Fibroblast of lung (primary cell): ENCODE data around the gene HCN2.

Experiments used
- CTCF ChIP-seq, 2 donors: IDR thresholded peaks in 1 of 2; conservative IDR thresholded peaks in 1 of 2; 1 replicate in 1 of 2; 2 replicates in 1 of 2; pipeline ENCODE4 v1.5.1; 2011 to 2012; ENCODE audit warnings: low read length in 2 of 2, control low read depth in 1 of 2, inconsistent platforms in 1 of 2, low read depth in 1 of 2, mild to moderate bottlenecking in 1 of 2
- EZH2 ChIP-seq: IDR thresholded peaks from 2 replicates; pipeline ENCODE4 v1.5.1; 2012; ENCODE audit warnings: low read length, control low read depth, mild to moderate bottlenecking; ENCODE audit errors: missing control alignments

GRCh38 chr19:566403-566802 is 23.3 kb upstream of the HCN2 start:
- no peak for TF ChIP-seq EZH2
- no peak for TF ChIP-seq CTCF (conservative IDR thresholded peaks at IDR 0.05 in 1 of 2, IDR thresholded peaks at IDR 0.05 in 1 of 2; ENCODE audit: low read depth in 1 of 2, low read length in 2 of 2)
